Fibroblast of skin of left biceps (primary cell): ENCODE measurements around the gene MYL5.
A peak's percentile ranks its signal among the peaks of the same experiment; 100 is the strongest.
"Not testable (repeated sequence)": the region's sequence is repeated elsewhere in the genome, so short reads cannot be mapped to it uniquely, and the experiment has no call there.

Source experiments
- DNase-seq, 2 experiments: peaks; one replicate each; pipeline ENCODE4 v3.0.0-alpha.2; 2013; ENCODE audit warnings: low read depth in 2 of 2

Gene MYL5

GRCh38 chr4:674172-675035, at the start of gene MYL5, which contains the start of gene ATP5ME:
MYL5 (plus strand) TSS chr4:674542; CDS start chr4:678027, 3,485 bp downstream.
ATP5ME (minus strand) TSS chr4:674276; CDS start chr4:674247, 29 bp downstream.
- DNase-seq = peak; percentile 88 to 89

DNA sequence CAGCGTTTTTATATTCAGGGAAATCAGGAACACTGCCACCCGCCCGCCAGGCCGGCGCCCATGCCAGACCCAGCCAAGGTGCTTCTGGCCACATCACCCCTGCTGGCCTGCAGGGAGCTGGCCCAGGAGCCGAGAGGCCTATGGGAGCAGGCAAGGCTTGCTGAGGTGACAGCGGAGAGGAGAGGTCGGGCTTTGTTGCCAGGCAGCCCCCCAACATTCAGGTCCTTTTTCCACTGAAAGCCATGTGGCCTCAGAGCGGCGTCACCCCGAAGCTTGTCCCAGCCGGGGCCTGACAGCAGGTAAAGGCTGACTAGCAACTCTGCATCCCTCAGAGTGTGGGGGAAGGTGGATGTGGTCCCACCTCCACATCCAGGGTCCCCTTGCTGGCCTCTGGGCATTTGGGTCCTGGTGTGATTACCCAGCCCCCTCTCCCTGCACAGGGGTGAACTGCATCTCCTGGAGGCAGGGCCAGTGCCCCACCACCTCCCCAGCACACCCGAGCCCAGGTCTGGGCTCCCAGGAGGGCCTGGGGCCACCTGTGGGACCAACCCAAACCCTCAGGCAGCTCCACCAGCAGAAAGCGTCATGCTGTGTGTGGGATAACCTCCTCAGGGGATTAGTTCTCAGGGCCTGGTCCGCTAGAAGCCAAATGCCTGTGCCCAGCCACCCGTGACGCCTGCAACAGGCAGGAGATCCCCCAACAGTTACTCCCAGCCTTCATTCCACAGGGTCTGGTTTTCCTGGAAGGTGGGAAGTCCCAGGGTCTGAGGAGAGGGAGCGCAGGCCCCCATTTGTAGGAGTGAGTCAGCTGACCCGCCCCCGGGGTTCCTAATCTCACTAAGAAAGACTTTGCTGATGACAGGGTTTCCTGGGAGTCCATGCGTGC, 49.4 kb upstream of the MYL5 start, which contains the start of gene PDE6B:
TSS of gene PDE6B (plus strand) at position 869 of the 886 bp plus-strand sequence. CDS start 54 bp downstream, outside the sequence.
- no peak for DNase-seq

- no peak for DNase-seq
Measured at GRCh38 chr4:625631-626161, 48.6 kb upstream of the MYL5 start.

DNA sequence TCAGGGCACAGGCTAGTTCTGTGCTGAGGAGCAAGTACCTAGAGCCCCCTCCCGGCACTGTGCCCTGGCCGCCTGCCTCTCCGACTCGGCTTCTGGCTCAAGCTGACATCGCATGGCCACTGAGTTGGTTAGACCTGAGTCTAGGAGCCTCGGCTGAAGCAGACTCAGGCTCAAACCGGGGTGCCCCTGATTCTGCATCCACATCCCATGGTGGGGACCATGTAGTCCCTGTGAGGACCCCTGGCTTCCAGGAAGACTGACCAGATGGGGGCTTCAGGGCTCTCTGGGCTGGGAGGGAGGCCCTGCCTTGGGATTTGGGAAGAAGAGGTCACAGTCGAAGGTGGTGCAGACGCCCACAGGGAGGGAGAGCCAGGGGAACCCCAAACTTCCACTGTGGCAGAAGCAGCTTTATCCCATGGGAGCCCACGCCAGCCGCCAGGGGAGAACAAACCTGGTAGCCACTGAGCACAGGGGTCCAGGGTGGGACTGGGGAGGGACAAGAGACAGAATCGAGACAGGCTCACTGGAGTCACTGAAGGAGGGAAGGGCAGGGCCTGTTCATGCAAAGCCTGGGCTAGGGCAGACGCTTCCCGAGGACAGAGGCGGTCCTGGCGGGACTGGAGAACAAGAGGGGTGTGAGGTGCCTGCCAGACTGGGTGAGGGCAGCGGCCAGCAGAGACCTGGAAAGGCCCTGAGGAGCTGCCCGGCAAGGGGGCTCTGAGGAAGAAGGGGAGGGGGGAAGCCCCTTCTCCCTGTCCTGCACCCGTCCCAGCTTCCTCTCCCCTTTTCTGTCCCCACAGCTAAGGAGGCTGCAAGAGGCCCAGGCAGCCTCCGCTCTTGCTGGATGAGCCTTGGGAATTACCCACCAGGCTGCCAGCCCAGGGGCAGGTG, 47.9 kb upstream of the MYL5 start:
- DNase-seq = no peak

DNA sequence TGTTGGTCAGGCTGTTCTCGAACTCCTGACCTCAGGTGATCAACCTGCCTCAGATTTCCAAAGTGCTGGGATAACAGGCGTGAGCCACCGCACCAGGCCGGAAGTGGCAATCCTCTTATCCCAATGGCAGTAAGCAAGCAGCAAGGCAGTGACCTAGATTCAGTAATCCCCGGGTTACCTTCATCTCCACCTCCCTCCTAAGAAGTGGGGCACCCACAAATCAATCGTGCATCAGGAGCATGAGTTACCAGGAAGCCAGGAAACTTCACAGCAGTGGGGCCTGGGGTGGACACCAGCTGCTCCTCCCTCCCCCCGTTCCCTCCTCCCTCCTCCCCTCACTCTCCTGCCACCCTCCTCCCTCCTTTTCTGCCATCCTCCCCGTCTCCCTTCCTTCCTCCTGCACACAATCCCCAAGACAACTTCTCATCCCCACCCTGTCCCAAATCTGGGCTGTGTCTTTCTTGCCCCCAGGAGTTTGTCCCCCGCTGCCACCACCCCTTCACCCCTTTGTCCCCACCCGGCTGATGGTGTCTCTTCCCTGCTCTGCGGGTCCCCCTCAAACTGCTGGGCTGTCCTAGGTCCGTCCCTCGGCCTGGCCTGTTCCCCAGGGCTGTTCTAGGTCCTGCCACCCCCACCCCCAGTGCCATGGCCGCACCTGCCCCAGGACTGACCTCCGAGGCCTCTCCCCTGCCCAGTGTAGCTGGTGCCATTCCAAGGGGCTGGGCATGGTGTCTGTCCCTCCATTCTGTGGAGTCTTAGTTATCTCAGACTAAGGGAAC, 46.8 kb upstream of the MYL5 start:
- DNase-seq = no peak

- no peak for DNase-seq
Measured at GRCh38 chr4:628311-628741, 46.0 kb upstream of the MYL5 start.

- no peak for DNase-seq
Measured at GRCh38 chr4:628821-629635, 45.3 kb upstream of the MYL5 start.

- no peak for DNase-seq
Measured at GRCh38 chr4:629636-629914, 44.8 kb upstream of the MYL5 start.

DNA sequence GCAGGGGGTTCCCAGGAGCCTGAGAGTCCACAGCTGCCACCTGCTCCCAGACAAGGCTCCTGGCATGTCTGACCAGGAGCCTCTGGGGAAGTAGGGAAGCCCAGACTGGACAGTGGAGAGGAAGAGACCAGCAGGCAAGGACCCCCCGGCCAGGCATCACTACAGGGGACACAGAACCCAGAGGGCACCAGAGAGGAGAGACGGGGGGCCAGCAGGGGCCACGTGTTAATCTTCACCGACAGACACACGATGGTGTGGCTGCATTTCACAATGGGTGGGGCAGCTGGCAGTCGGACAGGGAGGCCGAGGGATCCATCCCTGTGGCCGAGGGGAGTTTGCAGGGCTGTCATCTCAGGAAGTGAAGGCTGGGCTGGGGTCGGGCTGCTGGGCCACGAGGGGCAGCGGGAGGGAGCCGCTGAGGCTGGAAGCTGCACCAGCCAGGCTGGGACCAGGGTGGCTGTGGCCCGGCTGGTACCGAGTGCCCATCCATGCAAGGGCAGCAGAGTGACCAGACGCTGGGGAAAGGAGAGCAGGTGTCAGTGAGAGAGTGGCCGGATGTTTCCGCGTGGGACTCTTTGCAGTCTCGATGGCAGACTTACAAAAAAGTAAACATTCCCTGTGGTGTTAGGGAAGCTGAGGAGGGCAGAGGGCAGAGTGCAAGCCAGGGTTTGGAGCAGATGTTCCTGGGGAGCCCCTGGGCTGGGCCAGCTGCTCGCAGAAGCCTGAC, 44.3 kb upstream of the MYL5 start:
- DNase-seq = no peak

GRCh38 chr4:630656-631055, 43.7 kb upstream of the MYL5 start:
- DNase-seq = no peak

DNA sequence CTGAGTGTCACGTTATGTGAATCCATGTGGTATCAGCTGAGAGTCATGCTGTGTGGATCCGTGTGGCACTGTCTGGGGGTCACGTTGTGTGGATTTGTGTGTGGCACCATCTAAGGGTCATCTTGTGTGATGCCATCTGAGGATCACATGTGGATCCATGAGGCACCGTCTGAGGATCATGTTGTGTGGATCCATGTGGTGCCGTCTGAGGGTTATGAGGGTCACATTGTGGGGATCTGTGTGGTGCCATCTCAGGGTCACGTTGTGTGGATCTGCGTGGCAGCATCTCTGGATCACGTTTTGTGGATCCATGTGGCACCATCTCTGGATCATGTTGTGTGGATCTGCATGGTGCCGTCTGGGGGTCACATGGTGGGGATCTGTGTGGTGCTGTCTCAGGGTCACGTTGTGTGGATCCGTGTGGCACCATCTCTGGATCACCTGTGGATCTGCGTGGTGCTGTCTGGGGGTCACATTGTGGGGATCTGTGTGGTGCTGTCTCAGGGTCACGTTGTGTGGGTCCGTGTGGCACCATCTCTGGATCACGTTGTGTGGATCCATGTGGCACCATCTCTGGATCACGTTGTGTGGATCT, 42.0 kb upstream of the MYL5 start:
- DNase-seq = no peak

DNA sequence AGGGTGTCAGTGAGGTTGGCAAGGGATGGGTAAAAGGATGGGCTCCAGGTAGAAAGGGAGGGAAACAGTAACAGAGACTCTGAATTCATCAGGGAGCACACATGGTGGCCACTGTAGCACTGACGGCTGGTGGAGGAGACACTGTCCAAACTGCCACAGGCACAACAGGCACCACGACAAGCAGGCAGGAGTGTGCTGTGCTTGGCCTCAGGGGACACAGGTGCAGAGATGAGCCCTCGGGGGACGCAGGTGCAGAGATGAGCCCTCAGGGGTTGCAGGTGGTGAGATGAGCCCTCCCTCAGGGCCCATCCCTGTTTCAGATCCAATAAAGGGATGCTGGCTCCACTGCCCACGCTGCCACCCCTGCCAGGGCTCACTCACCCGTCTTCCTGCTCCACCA, 41.4 kb upstream of the MYL5 start:
- no peak for DNase-seq

GRCh38 chr4:633406-633805, 40.9 kb upstream of the MYL5 start:
- DNase-seq = no peak

DNA sequence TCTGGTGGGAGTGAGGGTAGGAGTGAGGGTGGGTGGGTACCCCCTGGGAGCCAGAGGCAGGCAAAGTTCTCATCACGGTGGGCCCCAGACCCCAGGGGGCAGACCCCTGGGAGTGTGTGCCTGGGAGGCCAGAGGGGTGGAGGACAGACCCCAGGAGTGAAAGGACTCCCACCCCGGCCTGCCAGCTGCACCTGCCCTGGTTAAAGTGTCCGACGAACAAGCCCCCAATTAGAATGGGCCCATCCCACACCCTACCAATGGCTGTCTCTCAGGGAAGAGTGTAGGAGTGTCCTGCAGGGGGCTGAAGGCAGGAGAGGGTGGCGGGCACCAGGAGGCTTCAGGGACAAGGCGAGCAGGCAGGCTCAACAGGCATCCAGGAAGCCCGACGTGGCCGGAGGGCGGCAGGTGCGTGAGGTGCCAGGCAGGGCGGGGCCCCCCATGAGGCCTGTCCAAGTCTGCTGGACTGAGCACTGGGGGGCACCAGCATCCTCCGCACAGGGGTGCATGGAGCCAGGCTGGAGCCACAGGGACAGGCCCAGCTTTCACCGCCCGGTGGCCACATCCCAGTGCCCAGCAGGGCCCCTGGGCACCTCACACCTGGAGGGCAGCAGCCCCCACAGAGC, 40.3 kb upstream of the MYL5 start:
- DNase-seq = no peak

DNA sequence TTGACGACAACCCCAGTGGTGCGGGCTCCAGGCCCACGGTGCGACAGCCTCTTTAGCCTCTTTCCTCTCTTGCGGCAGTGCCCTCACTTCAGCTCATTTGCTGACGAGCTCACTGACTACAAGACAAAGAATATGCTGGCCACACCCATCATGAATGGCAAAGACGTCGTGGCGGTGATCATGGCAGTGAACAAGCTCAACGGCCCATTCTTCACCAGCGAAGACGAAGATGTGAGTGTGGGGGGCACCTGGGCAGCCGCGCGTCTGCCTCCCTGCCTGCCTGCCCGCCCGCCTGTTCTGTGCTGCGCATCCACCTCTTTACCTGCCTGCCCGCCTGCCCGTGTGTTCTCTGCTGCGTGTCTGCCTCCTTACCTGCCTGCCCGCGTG, 39.8 kb upstream of the MYL5 start:
- no peak for DNase-seq

GRCh38 chr4:635066-635835, 39.1 kb upstream of the MYL5 start:
- not testable (repeated sequence) for DNase-seq

DNA sequence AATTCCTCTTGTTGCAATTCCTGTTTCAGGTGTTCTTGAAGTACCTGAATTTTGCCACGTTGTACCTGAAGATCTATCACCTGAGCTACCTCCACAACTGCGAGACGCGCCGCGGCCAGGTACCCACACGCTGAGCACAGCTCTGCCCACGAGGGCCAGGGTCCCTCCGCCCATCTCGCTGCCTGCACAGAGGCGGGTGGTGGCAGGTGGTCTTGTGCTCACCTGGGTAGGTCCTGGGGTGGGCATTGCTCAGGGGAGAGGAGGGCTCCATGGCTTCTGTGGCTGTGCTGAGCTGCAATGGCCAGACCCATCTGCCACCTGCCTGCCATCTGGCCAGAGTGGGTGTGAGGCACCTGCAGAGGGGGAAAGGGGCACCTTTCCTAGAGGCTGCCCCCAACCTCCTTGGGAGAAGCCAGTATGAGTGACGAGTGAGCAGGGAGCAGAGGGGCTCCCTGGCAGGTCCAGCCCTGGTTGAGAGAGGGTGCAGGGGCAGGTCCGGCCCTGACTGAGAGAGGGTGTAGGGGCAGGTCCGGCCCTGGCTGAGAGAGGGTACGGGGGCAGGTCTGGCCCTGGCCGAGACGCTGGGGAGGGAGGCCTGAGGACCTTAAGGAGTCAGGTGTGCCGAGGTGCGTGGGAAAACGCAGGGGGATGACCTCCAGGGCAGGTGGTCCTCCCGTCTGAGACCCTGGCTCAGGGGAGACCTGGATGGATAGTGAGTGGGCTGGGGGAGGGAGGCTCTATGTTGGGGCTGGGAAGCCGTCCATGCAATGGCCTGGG, 38.3 kb upstream of the MYL5 start:
- no peak for DNase-seq
